ENCODE data around the gene BABAM1. TPM values are rescaled to one million over a fixed set of nuclear protein-coding genes. Genes with fewer than 3 reads are reported as not detected.

BABAM1 gene
- total and polyA plus RNA-seq, 10 of the 15 experiments (the other 5 are each of a cell fraction or from before 2014, with no cell fraction given) = 11.9 to 154 (median 103) TPM

DNA sequence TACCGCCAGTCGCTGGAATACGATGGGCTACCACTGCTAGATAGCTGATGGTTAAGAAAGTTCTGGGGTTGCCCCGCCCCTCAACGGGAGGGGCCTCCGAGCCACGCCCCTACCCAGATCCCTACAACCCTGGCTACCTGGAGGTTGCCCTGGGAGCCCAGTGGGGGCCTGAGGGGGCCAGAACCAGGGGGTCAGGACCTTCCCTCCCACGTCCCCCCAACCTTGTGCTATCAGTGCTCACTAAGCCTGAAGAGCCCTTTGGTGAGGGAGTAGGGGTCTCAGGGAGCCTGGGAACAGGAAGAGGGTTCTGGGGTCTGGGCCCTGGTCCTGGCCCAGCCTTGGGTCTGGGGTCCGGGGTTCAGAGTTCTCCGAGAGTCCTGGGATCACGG, 32.3 kb upstream of the BABAM1 start:
- BruUV-seq (replicated peaks) = no TSS peak
- Histone ChIP-seq H3K4me1 (ENCODE audit: control insufficient read depth, insufficient read depth, low read length) (0 out of 2 replicates have a peak, but pooled peaks cover 4% of the 10 kb centered on the region), H3K27ac (ENCODE audit: control insufficient read depth, insufficient read depth) (peak overlapping the region; percentile 45), H4K20me1 (ENCODE audit: control insufficient read depth, insufficient read depth) (no peaks in the 10 kb centered on the region), H3K9me3 (replicated peaks; ENCODE audit: control insufficient read depth, insufficient read depth, low read length) (no peaks in the 10 kb centered on the region), H2AFZ (ENCODE audit: control insufficient read depth, low read depth, low read length) (peak overlapping the region; percentile 90), H3K27me3 (replicated peaks in 1 of 2; ENCODE audit: control insufficient read depth in 2 of 2, insufficient read depth in 2 of 2, low read length in 1 of 2) (no peaks in the 10 kb centered on the region), H3K9ac (ENCODE audit: control insufficient read depth, insufficient read depth, low read length) (peak overlapping the region; percentile 77), H3K79me2 (ENCODE audit: control insufficient read depth, insufficient read depth, low read length) (peaks cover 10% of the 10 kb centered on the region), H3K36me3 (ENCODE audit: control insufficient read depth in 2 of 2, insufficient read depth in 2 of 2, low read length in 1 of 2) (no peaks in the 10 kb centered on the region; a peak in 1 of 4 replicates), H3K4me3 (peak overlapping the region; percentile 89), H3K4me2 (ENCODE audit: control insufficient read depth, insufficient read depth) (peak overlapping the region; percentile 98)
- RAD21 ChIA-PET (ENCODE audit: unreplicated experiment) = interaction anchor here (0.5 to 3.1 kb wide), 14 partner anchors 9 to 514 kb away, joined by 3 to 21 read pairs (median 4); partner anchors contain the start of genes BABAM1, HAUS8, OCEL1 and USE1
- WGBS (ENCODE audit: insufficient coverage, insufficient replicate concordance, low lambda C conversion rate, missing lambda C conversion rate) = 2% methylated on average over 11 of the region's 11 CpGs
- POLR2A ChIA-PET = interaction anchor here (0.6 to 3.3 kb wide), 10 partner anchors 9 to 584 kb away, joined by 3 to 31 read pairs (median 4); partner anchors contain the start of genes NR2F6, OCEL1 and USE1
- in situ Hi-C loops (cut with MboI) (no loop called here), intact Hi-C loops (cut with micrococcal nuclease; ENCODE audit: unreplicated experiment) (loop anchor here (2.0 kb wide), 1 partner anchor 160 kb away; the partner anchor contains the start of genes HAUS8 and MYO9B)
- 0 out of 2 replicates have a peak, but pooled peaks have one; percentile 58 for TF ChIP-seq HDGF (IDR thresholded peaks at IDR 0.05)
- TF ChIP-seq, protein P1, sequence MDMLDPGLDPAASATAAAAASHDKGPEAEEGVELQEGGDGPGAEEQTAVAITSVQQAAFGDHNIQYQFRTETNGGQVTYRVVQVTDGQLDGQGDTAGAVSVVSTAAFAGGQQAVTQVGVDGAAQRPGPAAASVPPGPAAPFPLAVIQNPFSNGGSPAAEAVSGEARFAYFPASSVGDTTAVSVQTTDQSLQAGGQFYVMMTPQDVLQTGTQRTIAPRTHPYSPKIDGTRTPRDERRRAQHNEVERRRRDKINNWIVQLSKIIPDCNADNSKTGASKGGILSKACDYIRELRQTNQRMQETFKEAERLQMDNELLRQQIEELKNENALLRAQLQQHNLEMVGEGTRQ (IDR thresholded peaks at IDR 0.05; ENCODE audit: borderline replicate concordance, low read depth, low read length) = no peak
- CTCF ChIA-PET = interaction anchor here (0.6 to 3.9 kb wide), 13 partner anchors 9 to 166 kb away, joined by 3 to 24 read pairs (median 5); partner anchors contain the start of genes OCEL1, USE1 and USHBP1
- ATAC-seq (peak; percentile 90), DNase-seq (ENCODE audit: low read depth, low spot score) (no peak), FAIRE-seq (peak; percentile 66)
- SMC1A ChIA-PET (ENCODE audit: uncharacterized antibody, unreplicated experiment) = interaction anchor here (0.7 to 1.8 kb wide), 7 partner anchors 8 to 167 kb away, joined by 3 to 8 read pairs (median 3); partner anchors contain the start of genes BABAM1 and OCEL1

Measured in GM12878 (cell line).